Gastrocnemius medialis (tissue), 4 donors: Measurements from ENCODE around the gene HAUS7. TPM values are rescaled to one million over a fixed set of nuclear protein-coding genes. Genes with fewer than 3 reads are reported as not detected.

ENCODE experiments used
- ATAC-seq, 2 donors: fragments of 150-250 bp; one replicate each; pipeline ENCODE4 v1.9.1; 2016
- DNase-seq, 2 donors: peaks; one replicate each; pipeline ENCODE4 v3.0.0-alpha.2; 2019
- H3K27ac ChIP-seq, 4 donors: fragments of 200-600 bp; sonication (generic); 1 replicate in 1 of 4; 2 replicates in 3 of 4; pipeline ENCODE4 v1.5.1; 2016 to 2018; ENCODE audit warnings: mild to moderate bottlenecking in 2 of 4, moderate library complexity in 1 of 4
- H3K27me3 ChIP-seq, 3 donors: fragments of 200-600 bp; sonication (generic) in 2 of 3; 1 replicate in 1 of 3; 2 replicates in 2 of 3; pipeline versions ENCODE4 v1.5.1 to v1.6.0; 2016 to 2019; ENCODE audit warnings: mild to moderate bottlenecking in 1 of 3, moderate library complexity in 1 of 3
- H3K36me3 ChIP-seq, 2 donors: fragments of 200-600 bp; sonication (generic) in 1 of 2; one replicate each; pipeline ENCODE4 v1.5.1; 2017 to 2018
- H3K4me1 ChIP-seq, 2 donors: fragments of 200-600 bp; sonication (generic) in 1 of 2; one replicate each; pipeline ENCODE4 v1.5.1; 2016 to 2017; ENCODE audit warnings: mild to moderate bottlenecking in 2 of 2
- H3K4me3 ChIP-seq, 4 donors: fragments of 200-600 bp; sonication (generic) in 3 of 4; 1 replicate in 1 of 4; 2 replicates in 3 of 4; pipeline ENCODE4 v1.5.1; 2016 to 2019; ENCODE audit warnings: mild to moderate bottlenecking in 2 of 4
- H3K9me3 ChIP-seq, 3 donors: fragments of 200-600 bp; sonication (generic) in 2 of 3; 1 replicate in 1 of 3; 2 replicates in 2 of 3; pipeline ENCODE4 v1.5.1; 2016 to 2019
- CTCF ChIP-seq, 5 experiments: fragments of 450-650 bp in 3 of 5; fragments of 200-600 bp in 2 of 5; sonication (generic) in 2 of 5; IDR thresholded peaks in 4 of 5; conservative IDR thresholded peaks in 1 of 5; 1 replicate in 4 of 5; 2 replicates in 1 of 5; pipeline ENCODE4 v1.5.1; 2016 to 2019; ENCODE audit warnings: antibody characterized with exemption in 5 of 5, mild to moderate bottlenecking in 3 of 5, moderate library complexity in 3 of 5
- POLR2A ChIP-seq, 2 donors: fragments of 450-650 bp; IDR thresholded peaks; one replicate each; pipeline ENCODE4 v1.6.1; 2017; ENCODE audit warnings: antibody characterized with exemption in 2 of 2, mild to moderate bottlenecking in 2 of 2, moderate library complexity in 2 of 2
- in situ Hi-C, 4 donors: fragments of 200-750 bp; cut with MboI; loops; one replicate each; pipeline versions ENCODE4 v1.15.0 to v1.8.0; 2017; ENCODE audit warnings: low sequenced_read_pairs in 4 of 4
- intact Hi-C: fragments of 100-400 bp; cut with DNase I; formaldehyde crosslinking; loops from one replicate; pipeline ENCODE4 v1.15.1; 2023; ENCODE audit warnings: low total_unique reads
- total RNA-seq, 4 donors: library from RNA; depleted of rRNA; stranded (reverse); fragments of >200 nt; gene quantifications; one replicate each; pipeline versions ENCODE4 v1.1.0 to v1.2.3, GENCODE V29; 2016

HAUS7 gene
- total RNA-seq, 4 donors from 2014 or later = 10.6 to 19.8 (median 13.2) TPM

- no peak for TF ChIP-seq CTCF (IDR thresholded peaks at IDR 0.05 in 4 of 5, conservative IDR thresholded peaks at IDR 0.05 in 1 of 5)
- no peak for TF ChIP-seq POLR2A (IDR thresholded peaks at IDR 0.05)
- H3K36me3 ChIP-seq = no peaks in the 10 kb centered on the region
- H3K27me3 ChIP-seq = peaks cover 0 to 6% (median 0%) of the 10 kb centered on the region in 3 donors
- DNase-seq (no peak), ATAC-seq (no peak)
- H3K4me1 ChIP-seq = no peaks in the 10 kb centered on the region
- H3K27ac ChIP-seq = no peak overlapping the region
- H3K4me3 ChIP-seq = no peak overlapping the region
- H3K9me3 ChIP-seq = no peaks in the 10 kb centered on the region
- intact Hi-C loops (loop anchor here (5.0 kb wide), 1 partner anchor 562 kb away; no protein-coding TSS in a partner anchor), in situ Hi-C loops (loop anchor here in 2 of 4 donors (25.0 kb wide), 1 partner anchor 542 kb away; no protein-coding TSS in a partner anchor)
Observed at GRCh38 chrX:153504445-153505016, 34.2 kb upstream of the HAUS7 start.

GRCh38 chrX:153502796-153503195 lies 32.4 kb upstream of the HAUS7 start:
- H3K4me3 ChIP-seq = no peak overlapping the region
- ATAC-seq (no peak), DNase-seq (no peak)
- H3K36me3 ChIP-seq = no peaks in the 10 kb centered on the region
- intact Hi-C loops = no loop called here
- H3K27me3 ChIP-seq = peaks cover 0 to 11% (median 0%) of the 10 kb centered on the region in 3 donors
- no peak overlapping the region for H3K27ac ChIP-seq
- no peak for TF ChIP-seq CTCF (IDR thresholded peaks at IDR 0.05 in 4 of 5, conservative IDR thresholded peaks at IDR 0.05 in 1 of 5)
- TF ChIP-seq POLR2A (IDR thresholded peaks at IDR 0.05) = no peak
- no peaks in the 10 kb centered on the region for H3K9me3 ChIP-seq
- H3K4me1 ChIP-seq = no peaks in the 10 kb centered on the region
- in situ Hi-C loops = loop anchor here in 2 of 4 donors (25.0 kb wide), 1 partner anchor 540 kb away; no protein-coding TSS in a partner anchor

GRCh38 chrX:153502131-153502530 lies 31.8 kb upstream of the HAUS7 start:
- in situ Hi-C loops = loop anchor here in 2 of 4 donors (25.0 kb wide), 1 partner anchor 540 kb away; no protein-coding TSS in a partner anchor
- H3K9me3 ChIP-seq = no peaks in the 10 kb centered on the region
- DNase-seq (no peak), ATAC-seq (no peak)
- peaks cover 0 to 11% (median 0%) of the 10 kb centered on the region in 3 donors for H3K27me3 ChIP-seq
- no peaks in the 10 kb centered on the region for H3K36me3 ChIP-seq
- intact Hi-C loops = no loop called here
- H3K27ac ChIP-seq = no peak overlapping the region
- TF ChIP-seq POLR2A (IDR thresholded peaks at IDR 0.05) = no peak
- TF ChIP-seq CTCF (IDR thresholded peaks at IDR 0.05 in 4 of 5, conservative IDR thresholded peaks at IDR 0.05 in 1 of 5) = no peak
- no peaks in the 10 kb centered on the region for H3K4me1 ChIP-seq
- H3K4me3 ChIP-seq = no peak overlapping the region

- ATAC-seq = no peak
- in situ Hi-C loops = loop anchor here in 2 of 4 donors (25.0 kb wide), 1 partner anchor 539 kb away; no protein-coding TSS in a partner anchor
- no peaks in the 10 kb centered on the region for H3K4me1 ChIP-seq
Observed at GRCh38 chrX:153501530-153501929, 31.2 kb upstream of the HAUS7 start.

More at GRCh38 chrX:153501530-153501929, 31.2 kb upstream of the HAUS7 start:
- peaks cover 0 to 11% (median 0%) of the 10 kb centered on the region in 3 donors for H3K27me3 ChIP-seq
- no peaks in the 10 kb centered on the region for H3K9me3 ChIP-seq
- DNase-seq = no peak
- TF ChIP-seq CTCF (IDR thresholded peaks at IDR 0.05 in 4 of 5, conservative IDR thresholded peaks at IDR 0.05 in 1 of 5) (no peak), POLR2A (IDR thresholded peaks at IDR 0.05) (no peak)
- no peaks in the 10 kb centered on the region for H3K36me3 ChIP-seq
- intact Hi-C loops = no loop called here
- no peak overlapping the region for H3K27ac ChIP-seq
- no peak overlapping the region for H3K4me3 ChIP-seq
